Adrenal gland (tissue), 5 donors: ENCODE data around the gene TULP4.

Experiments used
- CTCF ChIP-seq, 6 experiments: fragments of 450-650 bp in 4 of 6; fragments of 200-600 bp in 2 of 6; sonication (generic) in 1 of 6; IDR thresholded peaks; 1 replicate in 5 of 6; 2 replicates in 1 of 6; pipeline versions ENCODE4 v1.5.1 to v1.8.0; 2016 to 2021; ENCODE audit warnings: antibody characterized with exemption in 6 of 6, mild to moderate bottlenecking in 2 of 6, moderate library complexity in 1 of 6
- POLR2A ChIP-seq, 2 donors: fragments of 450-650 bp; IDR thresholded peaks; one replicate each; pipeline ENCODE4 v1.6.1; 2017; ENCODE audit warnings: antibody characterized with exemption in 2 of 2, mild to moderate bottlenecking in 2 of 2, moderate library complexity in 1 of 2
- donor health status: DM: no; HTN: no; CAD: no.

GRCh38 chr6:158358450-158359077 lies 46.3 kb downstream of the TULP4 start:
- TF ChIP-seq CTCF (IDR thresholded peaks at IDR 0.05) (no peak), POLR2A (IDR thresholded peaks at IDR 0.05) (no peak)
